ENCODE results near the gene MZF1.

- TF ChIP-seq CTCF (optimal IDR thresholded peaks at IDR 0.05 in 1 of 3, IDR thresholded peaks at IDR 0.05 in 1 of 3, conservative IDR thresholded peaks at IDR 0.05 in 1 of 3; ENCODE audit: extremely low read depth in 1 of 3, insufficient read depth in 2 of 3, low read length in 3 of 3): no peak
- TF ChIP-seq EZH2 (IDR thresholded peaks at IDR 0.05; ENCODE audit: low read length): no peak
These were observed 43.7 kb downstream of the MZF1 start for GRCh38 chr19:58529405-58529804.

Data from keratinocyte (primary cell).